Stimulated activated CD8-positive, alpha-beta memory T cell treated with anti-CD3 and anti-CD28 coated beads, Interleukin-15, amount 100 ng/mL, for 1 hour (primary cell): Measurements from ENCODE around the gene CCR4.
"Not testable (repeated sequence)": the region's sequence is repeated elsewhere in the genome, so short reads cannot be mapped to it uniquely, and the experiment has no call there.

Experiments
- DNase-seq: peaks from one replicate; pipeline ENCODE4 v3.0.0-alpha.2; 2020; ENCODE audit warnings: low read depth

Gene CCR4

GRCh38 chr3:32951410-32951811 is at the start of gene CCR4:
Gene CCR4 (plus strand): TSS chr3:32951644. CDS start chr3:32953423, 1,779 bp downstream.
- no peak for DNase-seq

GRCh38 chr3:32902887-32903371 is 48.5 kb upstream of the CCR4 start:
- peak; percentile 5 for DNase-seq

- no peak for DNase-seq
Measured at GRCh38 chr3:32903953-32904352, 47.5 kb upstream of the CCR4 start.

DNA sequence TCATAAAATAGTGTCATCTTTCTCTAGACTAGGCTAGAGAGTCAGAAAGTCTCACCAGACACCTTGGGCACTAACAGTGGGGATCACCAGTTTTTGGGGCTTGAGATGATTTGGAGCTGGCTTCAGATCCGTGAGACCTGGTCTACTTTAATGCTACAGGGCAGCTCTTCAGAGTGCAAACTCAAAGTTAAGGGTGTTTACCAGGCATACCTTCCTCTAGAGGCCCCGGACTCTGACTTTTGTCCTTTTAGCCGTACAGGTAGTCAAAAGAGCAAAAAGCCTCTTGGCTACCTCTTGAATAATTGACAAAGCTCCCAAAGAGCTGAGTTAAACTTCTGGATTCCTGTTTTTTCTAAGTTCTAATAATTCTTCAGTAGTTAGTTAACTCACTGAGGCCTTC is 41.4 kb upstream of the CCR4 start:
- no peak for DNase-seq

GRCh38 chr3:32910954-32911353 is 40.5 kb upstream of the CCR4 start:
- DNase-seq = no peak

DNA sequence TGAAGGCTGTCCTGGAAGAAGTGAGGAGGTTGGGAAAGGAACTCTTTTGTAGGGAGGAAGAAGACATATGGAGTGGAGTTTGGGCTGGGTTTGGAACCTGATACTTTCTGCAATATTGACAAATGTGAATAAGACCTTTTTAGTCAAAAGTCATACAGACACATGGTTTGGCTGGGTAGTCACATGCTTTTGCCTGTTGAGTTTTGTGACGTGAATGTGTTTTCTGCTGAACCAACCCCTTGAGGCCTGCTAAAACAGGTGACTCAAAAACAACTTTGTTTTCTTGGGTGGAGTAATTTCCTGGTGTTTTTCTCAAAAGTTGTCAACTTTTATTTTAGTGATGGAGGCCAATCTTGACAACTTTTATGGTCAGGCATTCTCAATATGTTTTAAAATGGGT is 39.4 kb upstream of the CCR4 start:
- no peak for DNase-seq

DNA sequence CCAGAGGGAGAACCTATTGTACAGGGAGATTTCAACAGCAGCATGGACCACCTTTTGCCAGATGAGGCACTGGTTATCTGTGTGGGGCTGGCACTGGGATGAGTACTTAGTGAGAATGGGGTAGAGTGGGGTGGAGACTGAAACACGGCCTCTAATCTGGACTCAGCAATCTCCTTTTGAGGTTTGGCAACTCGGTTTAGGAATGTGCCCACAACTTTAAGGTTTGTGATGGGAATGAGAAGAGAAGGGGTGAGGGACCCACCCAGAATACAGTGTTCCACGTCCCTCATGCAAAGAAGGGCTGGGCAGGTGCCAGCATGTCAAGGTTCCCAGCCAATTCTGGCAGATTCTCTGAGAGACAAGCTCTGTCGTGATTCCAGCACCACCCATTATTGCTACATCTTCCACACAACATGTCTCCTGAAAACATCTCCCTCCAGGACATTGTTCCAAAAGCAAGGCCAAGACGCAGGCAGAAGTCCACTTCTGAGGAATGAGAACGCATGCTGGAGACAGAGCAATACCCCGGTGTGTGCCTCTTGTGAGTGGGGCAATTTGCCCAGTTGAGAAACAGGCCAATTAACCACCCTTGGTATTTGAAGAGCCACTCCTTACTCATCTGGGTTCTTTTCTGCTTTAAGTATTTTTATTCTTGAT is 37.5 kb upstream of the CCR4 start:
- DNase-seq = no peak

- DNase-seq = no peak
Measured at GRCh38 chr3:32919920-32920319, 31.5 kb upstream of the CCR4 start.

- no peak for DNase-seq
Measured at GRCh38 chr3:32922078-32922477, 29.4 kb upstream of the CCR4 start.

- no peak for DNase-seq
Measured at GRCh38 chr3:32930161-32930560, 21.3 kb upstream of the CCR4 start.

- DNase-seq = not testable (repeated sequence)
Measured at GRCh38 chr3:32931273-32931672, 20.2 kb upstream of the CCR4 start.

- DNase-seq = no peak
Measured at GRCh38 chr3:32934150-32934742, 17.2 kb upstream of the CCR4 start.

DNA sequence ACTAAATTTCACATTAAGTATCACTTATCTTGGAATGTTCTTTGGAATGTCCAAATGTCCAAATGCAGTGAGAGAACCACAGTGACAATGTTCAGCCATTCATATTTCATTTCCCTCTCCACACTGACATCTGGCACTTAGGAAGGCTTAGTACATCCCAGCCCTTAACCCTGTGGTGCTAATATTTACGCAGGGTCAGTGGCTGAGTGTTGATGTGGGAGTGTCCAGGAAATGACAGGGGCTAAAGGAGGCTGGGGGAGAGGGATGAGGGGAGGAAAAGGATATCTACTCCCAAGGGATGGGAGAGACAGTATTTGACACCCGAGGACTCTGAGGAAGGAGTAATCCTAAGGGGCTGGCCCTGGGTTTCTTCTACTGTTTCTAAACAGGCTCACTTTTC is 14.1 kb upstream of the CCR4 start:
- no peak for DNase-seq

DNA sequence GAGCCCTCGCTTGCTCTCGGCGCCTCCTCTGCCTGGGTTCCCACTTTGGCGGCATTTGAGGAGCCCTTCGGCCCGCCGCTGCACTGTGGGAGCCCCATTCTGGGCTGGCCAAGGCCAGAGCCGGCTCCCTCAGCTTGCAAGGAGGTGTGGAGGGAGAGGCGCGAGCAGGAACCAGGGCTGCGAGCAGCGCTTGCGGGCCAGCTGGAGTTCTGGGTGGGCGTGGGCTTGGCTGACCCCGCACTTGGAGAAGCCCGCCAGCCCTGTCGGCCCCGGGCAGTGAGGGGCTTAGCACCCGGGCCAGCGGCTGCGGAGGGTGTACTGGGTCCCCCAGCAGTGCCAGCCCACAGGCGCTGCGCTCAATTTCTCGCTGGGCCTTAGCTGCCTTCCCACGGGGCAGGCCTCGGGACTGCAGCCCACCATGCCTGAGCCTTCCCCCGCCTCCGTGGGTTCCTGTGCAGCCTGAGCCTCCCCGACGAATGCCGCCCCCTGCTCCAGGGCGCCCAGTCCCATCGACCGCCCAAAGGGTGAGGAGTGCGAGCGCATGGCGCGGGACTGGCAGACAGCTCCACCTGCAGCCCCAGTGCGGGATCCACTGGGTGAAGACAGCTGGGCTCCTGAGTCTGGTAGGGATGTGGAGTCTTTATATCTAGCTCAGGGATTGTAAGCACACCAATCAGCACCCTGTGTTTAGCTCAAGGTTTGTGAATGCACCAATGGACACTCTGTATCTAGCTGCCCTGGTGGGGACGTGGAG is 11.7 kb upstream of the CCR4 start:
- DNase-seq = not testable (repeated sequence)

DNA sequence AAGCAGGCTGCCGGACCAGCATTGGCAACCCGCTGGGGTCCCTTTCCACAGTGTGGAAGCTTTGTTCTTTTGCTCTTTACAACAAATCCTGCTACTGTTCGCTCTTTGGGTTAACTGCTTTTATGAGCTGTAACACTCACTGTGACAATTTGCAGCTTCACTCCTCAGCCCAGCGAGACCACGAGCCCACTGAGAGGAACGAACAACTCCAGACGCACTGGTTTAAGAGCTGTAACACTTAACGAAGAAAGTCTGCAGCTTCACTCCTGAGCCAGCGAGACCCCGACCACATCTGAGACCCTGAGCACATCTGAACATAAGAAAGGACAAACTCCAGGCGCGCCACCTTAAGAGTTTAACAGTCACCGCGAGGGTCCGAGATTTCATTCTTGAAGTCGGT is 10.7 kb upstream of the CCR4 start:
- DNase-seq = no peak

DNA sequence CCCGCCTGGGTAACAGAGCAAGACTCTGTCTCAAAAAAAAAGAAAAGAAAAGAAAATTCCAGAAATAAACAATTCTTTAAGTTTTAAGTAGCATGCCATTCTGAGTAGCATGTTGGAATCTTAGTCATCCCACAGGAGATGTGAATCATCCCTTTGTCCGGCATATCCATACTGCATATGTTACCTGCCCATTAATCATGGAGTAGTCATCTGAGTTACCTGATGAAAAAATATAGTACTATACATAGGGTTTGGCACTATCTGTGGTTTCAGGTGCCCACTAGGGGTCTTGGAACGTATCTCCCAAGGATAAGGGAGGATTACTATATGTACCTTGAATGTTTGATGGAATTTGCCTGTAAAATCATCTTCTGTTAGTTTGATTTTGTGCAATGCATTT is 6.3 kb upstream of the CCR4 start:
- DNase-seq = no peak

- not testable (repeated sequence) for DNase-seq
Measured at GRCh38 chr3:32945598-32945997, 5.8 kb upstream of the CCR4 start.

GRCh38 chr3:32946973-32947788 is 4.3 kb upstream of the CCR4 start:
- DNase-seq = no peak

DNA sequence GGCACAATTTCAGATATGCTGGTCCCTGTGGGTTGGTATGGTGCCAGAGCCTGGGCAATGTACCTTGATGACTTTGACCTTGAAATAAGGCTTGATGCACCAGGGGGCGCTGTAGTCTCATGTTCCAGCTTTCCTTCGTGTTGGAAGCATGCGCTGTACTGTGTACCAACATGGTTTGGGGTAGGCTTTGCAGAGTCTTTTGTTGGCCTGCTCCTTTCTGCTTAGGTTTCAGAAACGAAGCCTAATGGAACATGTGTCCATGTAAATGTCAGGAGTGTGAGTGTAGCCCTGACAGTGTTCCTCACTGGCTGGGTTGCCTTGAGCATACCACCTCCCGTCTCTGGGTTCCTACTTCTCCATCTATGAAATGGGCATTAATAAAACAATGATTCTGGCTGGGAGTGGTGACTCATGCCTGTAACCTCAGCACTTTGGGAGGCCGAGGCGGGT is 3.6 kb upstream of the CCR4 start:
- DNase-seq = peak; percentile 96

DNA sequence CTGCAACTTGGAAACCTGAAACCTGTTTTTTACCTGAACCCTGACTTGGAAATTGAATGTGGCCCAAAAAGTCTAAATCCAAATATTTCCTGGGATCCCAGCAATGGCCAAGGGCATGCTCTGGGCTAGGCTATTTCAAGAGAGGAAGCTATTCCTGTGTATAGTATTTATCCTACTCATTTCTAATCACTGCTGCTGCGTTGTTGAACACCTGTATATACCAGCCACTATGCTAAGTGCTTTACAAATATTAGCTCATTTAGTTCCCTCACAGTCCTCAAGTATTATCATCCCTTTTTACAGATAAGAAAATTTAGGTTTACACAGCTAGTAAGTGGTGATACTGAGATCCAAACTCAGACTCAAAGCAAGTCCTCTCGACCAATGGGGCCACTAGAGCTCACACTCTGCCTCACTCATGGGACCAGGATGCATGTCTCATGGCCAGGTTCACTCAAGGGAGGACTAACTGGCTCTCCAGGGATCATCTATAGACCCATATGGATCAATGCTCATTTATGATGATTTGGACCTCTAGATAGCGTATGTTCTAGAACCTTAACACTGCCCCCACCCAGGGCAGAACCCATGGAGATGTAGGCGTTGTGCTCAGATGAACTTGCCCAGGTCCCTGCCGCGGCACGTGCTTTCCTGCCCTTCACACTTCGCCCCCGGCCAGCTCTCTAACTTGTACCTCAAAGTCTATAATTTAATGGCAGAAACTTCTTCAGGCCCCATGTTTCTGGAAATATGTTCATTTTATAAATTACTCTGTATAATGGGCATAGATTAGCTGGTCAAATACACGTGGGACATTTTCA is 2.6 kb upstream of the CCR4 start:
- DNase-seq = no peak

- DNase-seq = no peak
Measured at GRCh38 chr3:32950516-32950915, 928 bp upstream of the CCR4 start.
